ENCODE results near the gene ACAP2.

ACAP2 gene

DNA sequence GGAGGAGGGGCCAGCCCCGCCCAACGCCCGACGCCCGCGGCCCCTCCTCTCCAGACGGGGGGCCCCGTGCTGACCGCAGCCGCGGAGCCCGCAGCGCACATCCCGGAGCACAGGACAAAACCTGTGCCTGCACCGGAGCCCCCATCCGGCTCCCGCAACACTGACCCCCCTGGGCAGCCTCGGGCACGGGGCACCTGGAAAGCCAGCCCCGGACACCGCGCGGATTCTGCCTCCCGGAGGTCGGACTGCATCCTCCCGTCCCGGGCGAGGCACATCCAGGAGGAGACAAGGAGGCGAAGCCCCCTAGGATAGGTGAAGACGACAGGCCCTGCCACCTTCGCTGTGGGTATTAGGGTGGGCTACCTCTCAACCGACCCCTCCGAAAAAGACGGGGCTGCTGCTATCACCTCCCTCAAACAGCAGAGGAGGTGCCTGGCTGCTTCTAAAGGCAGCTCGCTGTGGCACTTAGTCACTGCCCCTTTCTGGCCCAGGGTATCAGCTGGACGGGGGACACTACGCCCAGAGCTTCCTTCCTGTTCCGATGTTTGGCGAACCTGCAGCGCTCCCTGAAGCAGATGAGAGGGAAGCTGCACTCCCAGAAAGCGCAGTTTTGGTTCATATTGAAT lies 182.4 kb downstream of the ACAP2 start:
- no peak for DNase-seq (ENCODE audit: low read depth, low spot score)

DNA sequence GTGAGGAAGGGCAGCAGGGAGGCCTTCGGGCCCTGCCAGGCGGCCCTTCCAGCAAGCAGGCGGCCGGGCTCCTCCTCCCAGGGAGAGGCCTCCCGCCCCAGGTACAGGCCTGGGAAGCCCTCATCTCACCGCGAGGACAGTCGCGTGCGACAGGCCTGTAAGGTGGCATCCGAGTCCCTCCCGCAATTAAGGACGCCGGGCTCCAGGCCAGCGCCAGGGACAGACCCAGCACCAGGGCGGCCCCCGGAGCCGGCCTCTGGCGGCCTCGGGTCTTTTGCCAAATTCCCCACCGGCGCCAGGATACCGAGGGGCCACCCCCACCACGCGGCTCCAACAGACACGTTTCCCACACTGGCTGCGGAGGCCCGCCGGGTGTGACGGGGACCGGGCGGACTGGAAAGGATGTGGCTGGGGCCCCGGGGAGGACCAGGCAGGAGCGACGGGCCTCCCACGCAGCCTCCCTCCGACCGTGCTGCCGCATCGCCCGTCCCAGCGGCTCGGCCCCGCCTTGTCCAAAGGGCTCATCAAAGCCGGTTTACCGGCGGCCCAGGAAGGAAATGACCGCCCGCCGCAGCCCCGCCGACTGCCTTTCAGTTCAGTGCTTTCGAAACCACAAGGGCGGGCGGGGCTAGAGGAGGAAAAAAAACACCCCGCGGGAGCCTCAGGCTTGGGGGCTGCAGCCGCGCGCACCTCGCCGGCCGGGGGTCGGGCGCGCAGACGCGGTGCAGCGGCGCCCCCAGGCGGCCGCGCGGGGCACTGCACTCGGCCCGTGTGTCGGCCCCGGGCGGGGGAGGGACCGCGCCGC lies 183.1 kb downstream of the ACAP2 start:
- peak; percentile 78 for DNase-seq (ENCODE audit: low read depth, low spot score)

DNA sequence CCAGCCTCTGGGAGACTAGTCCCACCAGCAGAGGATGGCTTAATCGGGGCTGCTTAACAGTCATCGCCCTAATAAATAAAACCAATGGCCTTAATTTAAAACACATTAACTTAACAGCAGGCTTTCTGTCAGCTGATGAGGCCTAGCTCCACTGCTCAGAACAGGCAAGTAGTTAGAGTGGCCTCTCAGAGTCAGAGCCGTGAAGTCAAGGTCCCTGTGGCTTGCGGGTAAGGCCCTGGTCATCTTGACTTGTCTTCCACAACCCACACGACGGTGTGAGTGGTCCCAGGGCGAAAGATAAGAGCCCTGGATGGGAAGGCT lies 183.7 kb downstream of the ACAP2 start:
- DNase-seq (ENCODE audit: low read depth, low spot score), result no peak

DNA sequence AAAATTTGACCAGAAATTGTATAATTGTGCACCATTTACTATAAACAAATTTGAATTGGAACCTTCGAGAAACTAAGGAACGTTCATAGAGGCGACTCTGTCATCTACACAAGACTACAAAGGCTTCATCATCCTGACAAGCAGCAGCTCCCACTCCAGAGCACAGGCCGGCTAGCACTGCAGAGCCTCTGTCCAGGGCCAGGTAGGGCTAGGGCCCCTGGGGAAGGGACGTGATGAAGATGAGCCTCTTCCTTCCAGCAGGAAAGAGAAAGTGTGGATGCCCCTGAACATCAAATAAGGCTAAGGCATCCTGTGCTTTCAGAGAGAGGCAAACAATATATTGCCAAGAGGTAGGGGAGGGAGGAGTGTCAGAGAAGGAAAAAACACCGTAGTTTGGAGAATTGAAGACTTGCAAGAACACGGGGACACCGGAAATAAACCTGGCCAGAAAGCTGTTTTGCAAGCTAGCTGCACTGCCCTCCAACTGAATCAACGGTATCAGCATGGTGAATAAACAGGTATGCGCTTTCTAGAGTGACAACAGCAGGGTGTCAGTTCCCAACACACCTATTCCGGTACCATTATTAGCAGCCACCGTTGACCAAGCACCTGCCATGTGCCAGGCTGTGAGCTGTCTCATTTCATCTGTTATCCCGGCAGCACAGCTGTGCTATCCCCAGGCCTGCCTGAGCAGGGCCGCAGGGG lies 184.2 kb downstream of the ACAP2 start:
- no peak for DNase-seq (ENCODE audit: low read depth, low spot score)

GRCh38 chr3:195257454-195258448 lies 185.1 kb downstream of the ACAP2 start:
- no peak for DNase-seq (ENCODE audit: low read depth, low spot score)

GRCh38 chr3:195256639-195257453 lies 186.0 kb downstream of the ACAP2 start:
- no peak for DNase-seq (ENCODE audit: low read depth, low spot score)

- no peak for DNase-seq (ENCODE audit: low read depth, low spot score)
Observed at GRCh38 chr3:195255571-195256501, 187.0 kb downstream of the ACAP2 start.

GRCh38 chr3:195255176-195255500 lies 187.7 kb downstream of the ACAP2 start:
- DNase-seq (ENCODE audit: low read depth, low spot score), result no peak

- no peak for DNase-seq (ENCODE audit: low read depth, low spot score)
Observed at GRCh38 chr3:195254454-195255175, 188.2 kb downstream of the ACAP2 start.

- no peak for DNase-seq (ENCODE audit: low read depth, low spot score)
Observed at GRCh38 chr3:195253923-195254432, 188.8 kb downstream of the ACAP2 start.

DNA sequence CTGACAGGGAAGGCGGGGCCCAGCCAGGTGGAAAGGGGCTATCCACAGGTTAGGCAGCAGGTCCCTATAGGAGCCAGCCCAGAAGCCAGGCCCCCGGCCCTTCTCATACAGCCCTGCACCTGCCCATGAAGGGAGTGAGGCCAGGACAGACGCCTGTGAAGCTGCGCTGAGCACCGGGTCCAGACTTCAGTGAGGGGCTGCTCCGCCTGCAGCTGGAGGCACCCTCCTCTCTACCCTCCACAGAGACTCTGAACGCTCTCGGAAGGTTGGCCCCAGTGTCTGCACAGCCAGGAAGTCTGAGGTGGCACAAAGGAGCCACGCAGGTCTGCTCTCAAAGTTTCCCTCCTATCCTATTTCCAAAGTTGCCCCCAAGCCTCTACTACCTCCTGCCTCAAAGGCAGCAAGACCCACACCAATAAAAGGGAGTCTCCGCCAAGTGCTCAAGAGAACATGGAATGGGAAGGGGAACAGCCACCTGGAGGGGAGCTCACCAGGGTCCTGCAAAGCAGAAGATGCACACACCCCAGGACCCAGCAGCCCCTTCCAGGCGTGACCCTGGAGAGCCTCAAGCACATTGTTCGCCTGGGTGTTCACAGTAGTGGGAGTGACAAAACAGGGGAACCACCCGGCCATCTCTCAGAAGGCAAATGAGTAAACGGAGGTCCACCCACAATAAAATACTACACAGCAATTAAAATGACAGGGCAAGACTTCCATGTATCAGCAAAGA lies 191.3 kb downstream of the ACAP2 start:
- DNase-seq (ENCODE audit: low read depth, low spot score), result no peak

DNA sequence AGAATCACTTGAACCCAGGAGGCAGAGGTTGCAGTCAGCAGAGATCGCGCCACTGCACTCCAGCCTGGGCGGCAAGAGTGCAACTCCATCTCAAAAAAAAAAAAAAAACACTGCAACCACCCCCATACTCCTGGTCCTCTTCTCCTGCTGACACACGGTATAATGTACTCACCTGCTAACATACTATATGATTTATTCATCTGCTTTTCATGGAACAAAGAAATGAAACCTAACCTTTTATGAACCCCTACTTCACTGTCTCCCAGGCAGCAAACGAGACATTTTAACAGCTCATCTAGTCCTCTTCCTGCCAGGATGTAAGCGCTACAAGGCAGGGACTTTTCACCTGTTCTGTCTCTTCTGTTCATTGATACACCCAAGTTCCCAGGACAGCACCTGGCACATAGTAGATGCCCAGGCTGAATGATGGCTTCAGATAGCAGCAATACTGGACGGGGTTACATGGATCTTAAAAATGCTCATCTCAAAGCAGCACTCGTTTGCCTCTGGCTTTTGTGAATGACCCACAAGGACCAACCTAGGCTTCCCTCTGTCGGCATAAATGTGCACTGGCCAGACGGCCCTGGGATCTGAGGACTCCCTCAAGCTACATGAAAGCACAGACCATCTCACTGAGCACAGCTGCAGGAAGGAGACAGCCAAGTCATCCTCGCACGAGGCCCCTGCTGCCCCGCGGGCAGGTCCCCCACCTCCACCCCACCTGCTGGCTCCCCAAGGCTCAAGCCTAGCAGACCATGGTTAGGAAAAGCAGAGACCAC lies 192.2 kb downstream of the ACAP2 start:
- DNase-seq (ENCODE audit: low read depth, low spot score), result no peak

DNA sequence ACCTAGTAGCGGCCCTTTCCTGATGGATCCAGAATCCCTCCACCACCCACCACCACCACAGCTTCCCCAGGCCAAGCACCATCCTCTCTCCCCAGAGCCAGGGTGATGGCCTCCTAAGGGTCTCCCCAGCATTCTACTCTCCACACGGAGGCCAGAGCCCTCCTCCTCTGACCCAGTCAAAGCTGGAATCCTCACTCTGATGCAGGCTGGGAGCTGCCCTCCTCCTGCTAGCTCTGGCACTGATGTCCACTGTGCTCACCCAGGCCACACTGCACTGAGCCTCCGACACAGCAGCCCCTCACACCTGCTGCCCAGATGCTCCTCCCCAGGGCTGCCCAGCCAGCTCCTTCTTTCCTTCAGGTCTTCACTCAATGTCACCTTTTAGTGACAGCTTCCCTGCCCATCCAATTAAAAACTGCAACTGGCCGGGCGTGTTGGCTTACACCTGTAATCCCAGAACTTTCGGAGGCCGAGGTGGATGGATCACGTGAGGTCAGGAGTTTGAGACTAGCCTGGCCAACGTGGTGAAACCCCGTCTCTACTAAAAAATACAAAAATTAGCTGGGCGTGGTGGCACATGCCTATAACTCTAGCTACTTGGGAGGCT lies 192.9 kb downstream of the ACAP2 start:
- DNase-seq (ENCODE audit: low read depth, low spot score), result no peak

GRCh38 chr3:195249057-195249770 lies 193.6 kb downstream of the ACAP2 start:
- no peak for DNase-seq (ENCODE audit: low read depth, low spot score)

GRCh38 chr3:195248281-195248680 lies 194.5 kb downstream of the ACAP2 start:
- no peak for DNase-seq (ENCODE audit: low read depth, low spot score)

GRCh38 chr3:195247863-195248189 lies 195.0 kb downstream of the ACAP2 start:
- no peak for DNase-seq (ENCODE audit: low read depth, low spot score)

All from activated CD4-positive, CD25-positive, alpha-beta regulatory T cell treated with anti-CD3 and anti-CD28 coated beads, Interleukin-2, amount 50 U/mL, for 16 hours (primary cell).